Renal cortical epithelial cell (primary cell): ENCODE results near the gene EXOC4. TPM values are rescaled to one million over a fixed set of nuclear protein-coding genes. Genes with fewer than 3 reads are reported as not detected.
"Not testable (repeated sequence)": the region's sequence is repeated elsewhere in the genome, so short reads cannot be mapped to it uniquely, and the experiment has no call there.

Experiments
- DNase-seq: peaks from one replicate; pipeline ENCODE4 v3.0.0-alpha.2; 2011; ENCODE audit warnings: low read depth
- total RNA-seq: library from RNA; depleted of rRNA; stranded (reverse); fragments of >200 nt; gene quantifications from 2 replicates; pipeline ENCODE4 v1.2.3, GENCODE V29; 2014

The EXOC4 gene
- total RNA-seq, 1 donor from 2014 or later = 144 TPM

DNA sequence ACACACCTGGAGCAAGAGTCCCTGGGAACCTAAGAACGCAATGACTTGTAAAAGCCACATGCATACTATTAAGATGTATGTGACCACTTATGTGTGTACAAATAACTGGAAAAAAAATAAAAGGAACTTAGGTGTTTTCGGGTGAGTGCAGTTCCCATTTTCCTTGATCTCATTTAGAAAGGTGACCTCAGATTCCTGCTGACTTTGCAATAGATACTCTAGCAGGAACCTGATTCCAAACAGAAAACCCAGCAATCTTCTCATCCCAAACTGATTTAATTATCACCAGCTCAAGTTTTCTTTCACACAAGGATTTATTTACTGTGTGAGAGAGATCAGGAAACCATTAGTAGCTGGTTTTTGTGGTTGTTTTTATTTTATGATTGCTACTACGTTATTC, 817.8 kb downstream of the EXOC4 start:
- no peak for DNase-seq

- no peak for DNase-seq
Measured at GRCh38 chr7:134071355-134072331, 818.8 kb downstream of the EXOC4 start.

- DNase-seq = no peak
Measured at GRCh38 chr7:134073276-134073675, 820.4 kb downstream of the EXOC4 start.

DNA sequence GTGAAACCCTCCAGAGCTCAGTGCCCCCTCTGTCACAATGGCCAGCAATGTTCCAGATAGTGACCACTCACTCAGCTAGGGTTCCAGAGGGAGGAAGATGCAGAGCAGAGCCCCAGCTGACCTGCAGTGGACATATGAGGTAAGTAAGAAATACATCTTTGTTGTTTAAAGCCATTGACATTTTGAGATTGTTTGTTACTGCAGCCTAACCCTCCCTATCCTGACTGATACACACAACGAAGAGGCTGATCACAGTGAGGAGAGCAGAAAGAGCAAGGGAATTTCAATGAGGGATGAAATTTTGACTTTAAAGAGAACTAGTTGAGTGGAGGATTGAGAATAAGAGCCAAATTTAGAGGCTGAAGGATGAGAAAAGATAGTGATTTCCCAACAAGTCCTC, 822.9 kb downstream of the EXOC4 start:
- no peak for DNase-seq

- not testable (repeated sequence) for DNase-seq
Measured at GRCh38 chr7:134077560-134077959, 824.7 kb downstream of the EXOC4 start.

DNA sequence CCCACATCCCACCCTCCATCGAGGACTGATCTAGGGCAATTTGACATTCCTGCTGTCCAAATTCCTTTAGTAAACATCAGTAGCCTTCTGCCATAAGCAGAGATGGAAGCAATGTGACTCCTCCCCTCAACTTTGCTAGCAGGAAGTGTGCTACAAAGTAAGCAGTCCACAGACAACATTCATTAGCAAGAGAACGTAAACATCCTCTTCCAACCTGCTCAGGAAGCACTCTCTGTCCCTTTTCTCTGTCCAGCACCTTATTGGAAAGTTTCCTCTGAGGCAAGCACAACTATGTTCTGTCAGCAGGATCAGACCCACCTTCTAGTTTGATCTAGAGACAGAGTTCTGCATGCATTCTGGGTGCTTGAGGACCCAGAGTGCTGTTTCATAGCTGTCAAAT, 826.1 kb downstream of the EXOC4 start:
- no peak for DNase-seq

DNA sequence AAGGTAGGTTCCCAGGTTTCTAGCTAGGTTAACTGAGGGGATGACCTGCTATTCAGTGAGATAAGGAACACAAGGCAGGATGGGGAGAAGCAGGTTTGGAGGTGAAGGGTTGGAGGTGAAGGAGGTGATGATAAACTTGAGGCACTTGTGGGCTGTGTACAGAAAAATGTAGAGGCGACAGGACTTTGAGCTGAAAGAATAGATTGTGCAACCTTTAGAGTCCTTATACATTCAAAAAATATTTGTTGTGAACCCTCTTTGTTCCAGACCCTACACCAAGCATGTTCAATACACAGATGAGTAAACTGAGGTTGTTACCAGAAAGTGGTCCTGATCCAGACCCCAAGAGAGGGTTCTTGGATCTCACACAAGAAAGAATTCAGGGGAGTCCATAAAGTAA, 828.8 kb downstream of the EXOC4 start:
- DNase-seq = no peak

- peak; percentile 31 for DNase-seq
Measured at GRCh38 chr7:134083766-134084487, 831.0 kb downstream of the EXOC4 start.

GRCh38 chr7:134084488-134085144, 831.7 kb downstream of the EXOC4 start:
- DNase-seq = no peak

DNA sequence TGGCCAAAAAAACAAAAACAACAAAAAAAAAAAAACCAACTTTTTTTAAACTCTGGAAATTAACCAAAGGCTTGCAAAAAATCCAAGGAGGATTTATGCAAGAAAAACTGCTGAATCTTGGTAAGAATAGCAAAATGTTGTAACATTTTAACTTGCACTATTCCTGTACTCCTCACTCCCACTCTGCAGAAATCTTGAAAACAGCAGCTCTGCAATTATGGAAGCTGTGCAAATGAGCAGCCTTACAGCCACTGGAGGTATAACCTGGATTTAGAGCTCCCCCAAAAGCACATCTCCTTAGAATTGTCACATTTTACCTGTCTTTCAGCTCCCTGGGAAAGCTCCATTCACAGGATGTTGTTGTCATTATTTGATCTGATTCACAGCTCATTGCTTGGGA, 832.4 kb downstream of the EXOC4 start:
- no peak for DNase-seq

DNA sequence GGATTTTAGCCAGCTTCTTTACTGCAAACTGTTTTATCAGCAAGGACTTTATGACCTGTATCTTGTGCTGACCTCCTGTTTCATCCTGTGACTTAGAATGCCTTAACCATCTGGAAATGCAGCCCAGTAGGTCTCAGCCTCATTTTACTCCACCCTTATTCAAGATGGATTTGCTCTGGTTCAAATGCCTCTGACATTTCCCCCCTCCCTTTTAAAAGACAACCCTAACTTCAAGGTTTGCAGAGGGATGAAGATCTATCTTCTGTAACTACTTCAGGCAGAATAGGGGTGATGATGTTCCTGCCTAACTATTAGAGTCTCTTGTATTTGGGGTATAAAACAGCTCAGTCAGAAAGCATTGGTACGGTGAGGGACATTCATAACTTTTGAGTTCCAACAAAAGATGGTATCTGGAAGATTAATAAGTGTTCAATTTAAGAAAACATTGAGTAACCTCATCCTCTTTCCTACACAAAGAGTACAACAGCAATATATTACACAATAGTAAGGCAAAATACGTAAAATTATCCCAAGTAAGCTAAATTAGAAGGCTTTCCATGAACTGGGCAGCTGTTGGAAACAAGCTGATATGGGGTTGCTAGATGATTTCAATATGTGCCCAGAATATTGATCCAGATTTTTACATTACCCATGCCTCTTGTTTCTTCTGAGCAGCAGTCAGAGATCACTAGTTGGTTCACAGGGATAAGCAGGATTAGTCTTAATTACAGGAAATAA, 834.3 kb downstream of the EXOC4 start:
- no peak for DNase-seq

- DNase-seq = no peak
Measured at GRCh38 chr7:134088199-134088598, 835.3 kb downstream of the EXOC4 start.

DNA sequence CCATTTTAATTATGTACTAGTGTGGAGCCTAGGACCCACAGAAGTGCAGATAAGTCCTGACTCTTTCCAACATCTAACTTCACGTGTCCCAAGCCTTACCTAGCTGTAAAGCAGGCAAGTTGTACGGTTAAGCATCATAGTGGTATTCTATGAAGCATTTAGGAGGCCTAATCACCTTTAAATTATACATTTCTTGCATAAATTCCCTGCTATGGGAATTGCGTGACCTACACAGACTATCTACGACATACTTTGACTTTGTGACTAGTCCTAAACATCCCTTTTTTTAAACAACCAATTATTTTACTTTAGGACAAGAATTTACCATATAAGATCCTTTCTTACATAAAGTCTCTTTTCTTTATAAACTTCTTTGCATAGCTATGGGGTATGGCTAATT, 836.6 kb downstream of the EXOC4 start:
- no peak for DNase-seq

DNA sequence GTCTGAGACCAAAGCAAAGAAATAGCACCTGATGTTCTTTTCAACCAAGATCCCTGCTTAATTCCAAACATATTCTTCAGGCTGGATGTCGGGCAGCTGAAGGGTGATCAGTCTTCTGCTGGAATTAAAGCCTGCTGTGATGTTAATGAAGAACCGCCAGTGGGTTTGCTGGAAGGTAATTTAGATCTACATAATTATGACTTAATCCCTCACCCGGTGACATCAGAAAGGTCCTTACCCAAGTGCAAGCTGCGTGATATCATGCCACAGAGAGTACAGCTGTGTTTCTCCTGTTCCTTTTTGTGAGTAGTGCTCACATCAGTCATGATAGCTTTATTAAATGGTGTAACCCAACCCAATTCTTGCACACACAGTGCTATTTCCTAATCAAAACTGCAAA, 845.2 kb downstream of the EXOC4 start:
- DNase-seq = no peak

DNA sequence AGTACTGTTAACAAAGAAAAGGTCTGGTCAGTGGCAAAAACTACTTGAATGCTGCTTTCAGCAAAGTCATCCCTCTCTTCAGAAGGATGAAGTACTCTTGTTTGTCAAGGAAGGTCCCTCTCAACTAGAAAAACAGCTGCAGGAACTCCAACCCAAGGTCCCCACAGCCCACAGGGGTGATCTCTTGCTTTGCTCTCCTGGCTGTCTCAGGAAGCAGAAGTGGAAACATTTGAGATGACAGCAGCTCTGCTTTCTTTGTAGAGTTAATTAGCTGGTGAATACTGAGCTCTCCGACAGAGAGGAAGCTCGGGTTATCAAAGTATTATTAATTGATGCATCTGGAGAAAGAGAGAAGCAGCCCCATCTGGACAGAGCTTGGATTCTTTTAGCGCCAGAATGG, 848.8 kb downstream of the EXOC4 start:
- no peak for DNase-seq

DNA sequence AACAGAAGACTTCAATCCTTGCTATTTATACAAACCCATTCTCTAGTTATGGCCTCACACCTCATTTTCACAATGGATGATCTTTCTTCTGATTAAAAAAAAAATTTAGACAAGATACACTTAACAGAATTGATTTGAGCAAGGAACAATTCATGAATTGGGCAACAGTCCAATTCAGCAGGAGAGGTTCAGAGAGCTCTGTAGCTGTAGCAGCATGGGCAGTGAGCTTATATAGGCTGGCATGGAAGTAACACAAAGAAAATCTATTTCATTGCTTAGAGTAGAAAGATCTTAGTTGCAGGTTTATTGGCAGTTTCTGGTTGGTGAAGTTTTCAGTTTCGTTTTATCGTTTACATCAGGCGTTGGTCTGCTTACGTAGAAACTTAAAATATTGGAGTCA, 851.3 kb downstream of the EXOC4 start:
- DNase-seq = no peak

- no peak for DNase-seq
Measured at GRCh38 chr7:134105841-134106240, 853.0 kb downstream of the EXOC4 start.

DNA sequence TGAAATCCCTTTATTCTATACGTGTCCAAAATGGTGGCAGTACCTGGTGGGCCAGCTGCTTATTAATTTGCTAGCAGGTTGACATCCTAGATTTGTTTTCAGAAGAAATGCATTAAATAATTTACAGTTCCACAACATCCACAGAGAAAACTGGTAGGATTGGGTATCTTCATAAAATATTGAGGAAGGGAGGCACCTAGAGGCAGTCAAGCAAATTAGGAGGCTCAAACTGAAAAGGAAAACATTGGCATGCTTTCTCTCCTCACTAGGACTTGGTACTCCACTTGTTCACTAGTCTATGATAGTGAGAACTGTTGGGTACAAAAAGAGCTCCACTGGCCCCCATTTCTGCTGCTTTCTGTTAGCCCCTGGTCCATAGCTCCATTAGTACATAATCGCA, 855.9 kb downstream of the EXOC4 start:
- DNase-seq = no peak

GRCh38 chr7:134113655-134114054, 860.8 kb downstream of the EXOC4 start:
- DNase-seq = no peak

GRCh38 chr7:134114992-134115391, 862.1 kb downstream of the EXOC4 start:
- no peak for DNase-seq
